Measurements from ENCODE around the gene GID8. TPM values are rescaled to one million over a fixed set of nuclear protein-coding genes. Genes with fewer than 3 reads are reported as not detected.

Gene GID8
- total and polyA plus RNA-seq, 2 donors (not counting 3 experiments of a cell fraction or from before 2014, with no cell fraction given): 25.3 to 34.6 TPM

DNA sequence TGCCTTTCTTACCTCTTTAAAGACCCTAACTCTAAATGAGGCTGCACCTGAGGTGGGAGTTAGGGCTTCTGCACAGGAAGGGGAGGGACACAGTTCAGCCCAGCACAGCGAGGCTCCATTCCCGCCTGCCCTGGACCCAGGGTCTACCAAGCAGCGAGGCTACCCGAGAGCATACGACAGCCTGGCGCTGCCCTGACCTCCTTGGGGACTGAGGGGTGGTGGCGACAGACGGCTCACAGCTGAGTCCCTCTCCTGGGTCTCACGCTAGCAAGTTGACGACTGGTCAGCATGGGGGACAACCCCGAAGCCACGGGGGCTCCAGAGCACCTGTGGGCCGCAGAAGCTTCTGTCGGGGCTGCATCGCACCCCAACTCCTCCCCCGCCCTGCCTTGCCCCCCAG lies 38.9 kb downstream of the GID8 start:
- Histone ChIP-seq H3K9ac (replicated peaks; ENCODE audit: extremely low read depth, insufficient read depth, low read length) (no peak overlapping the region), H3K27me3 (ENCODE audit: control insufficient read depth in 2 of 2, insufficient read depth in 2 of 2, low read length in 2 of 2) (peaks cover 45 to 46% of the 10 kb centered on the region in 2 experiments), H3K79me2 (ENCODE audit: control insufficient read depth, insufficient read depth, low read length) (no peaks in the 10 kb centered on the region), H3K4me1 (ENCODE audit: control insufficient read depth, extremely low read depth, insufficient read depth, low read length) (no peaks in the 10 kb centered on the region), H2AFZ (ENCODE audit: low read depth, low read length) (no peak overlapping the region), H3K9me3 (replicated peaks; ENCODE audit: control insufficient read depth, insufficient read depth, low read length) (no peaks in the 10 kb centered on the region), H3K4me3 (replicated peaks in 1 of 3; ENCODE audit: insufficient read depth in 1 of 3, low read depth in 1 of 3, low read length in 3 of 3) (no peak overlapping the region), H3K4me2 (ENCODE audit: insufficient read depth, low read length) (no peak overlapping the region), H3K36me3 (ENCODE audit: control insufficient read depth in 2 of 2, extremely low read depth in 1 of 2, insufficient read depth in 2 of 2, low read length in 2 of 2) (no peaks in the 10 kb centered on the region), H4K20me1 (replicated peaks; ENCODE audit: control insufficient read depth, extremely low read depth, insufficient read depth, low read length) (no peaks in the 10 kb centered on the region), H3K27ac (ENCODE audit: insufficient read depth, low read depth, low read length) (no peak overlapping the region), H3K9me1 (replicated peaks; ENCODE audit: control insufficient read depth, extremely low read depth, insufficient read depth, low read length) (no peaks in the 10 kb centered on the region)
- dilution Hi-C loops (cut with MboI; ENCODE audit: extremely low pct_ligation_motif_present, low sequenced_read_pairs): no loop called here
- POLR2A ChIA-PET: no interaction called here
- intact Hi-C loops (cut with micrococcal nuclease): no loop called here
- FAIRE-seq (no peak), DNase-seq (ENCODE audit: low read depth, low spot score) (no peak)
- no TSS peak for BruUV-seq (replicated peaks)
- CTCF ChIA-PET: no interaction called here
- TF ChIP-seq POLR2A (IDR thresholded peaks at IDR 0.05; ENCODE audit: low read depth, low read length) (no peak), JUN (IDR thresholded peaks at IDR 0.05; ENCODE audit: borderline replicate concordance, insufficient read depth, insufficient read length, low read depth) (no peak)
- TF ChIP-seq, protein P1, sequence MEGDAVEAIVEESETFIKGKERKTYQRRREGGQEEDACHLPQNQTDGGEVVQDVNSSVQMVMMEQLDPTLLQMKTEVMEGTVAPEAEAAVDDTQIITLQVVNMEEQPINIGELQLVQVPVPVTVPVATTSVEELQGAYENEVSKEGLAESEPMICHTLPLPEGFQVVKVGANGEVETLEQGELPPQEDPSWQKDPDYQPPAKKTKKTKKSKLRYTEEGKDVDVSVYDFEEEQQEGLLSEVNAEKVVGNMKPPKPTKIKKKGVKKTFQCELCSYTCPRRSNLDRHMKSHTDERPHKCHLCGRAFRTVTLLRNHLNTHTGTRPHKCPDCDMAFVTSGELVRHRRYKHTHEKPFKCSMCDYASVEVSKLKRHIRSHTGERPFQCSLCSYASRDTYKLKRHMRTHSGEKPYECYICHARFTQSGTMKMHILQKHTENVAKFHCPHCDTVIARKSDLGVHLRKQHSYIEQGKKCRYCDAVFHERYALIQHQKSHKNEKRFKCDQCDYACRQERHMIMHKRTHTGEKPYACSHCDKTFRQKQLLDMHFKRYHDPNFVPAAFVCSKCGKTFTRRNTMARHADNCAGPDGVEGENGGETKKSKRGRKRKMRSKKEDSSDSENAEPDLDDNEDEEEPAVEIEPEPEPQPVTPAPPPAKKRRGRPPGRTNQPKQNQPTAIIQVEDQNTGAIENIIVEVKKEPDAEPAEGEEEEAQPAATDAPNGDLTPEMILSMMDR (IDR thresholded peaks at IDR 0.05; ENCODE audit: extremely low read depth in 1 of 2, insufficient read depth in 1 of 2, low read depth in 1 of 2, low read length in 2 of 2): no peak

GRCh38 chr20:62977613-62978560 lies 39.9 kb downstream of the GID8 start:
- H3K4me3 ChIP-seq (replicated peaks in 1 of 3; ENCODE audit: insufficient read depth in 1 of 3, low read depth in 1 of 3, low read length in 3 of 3): no peak overlapping the region
- H3K9me1 ChIP-seq (replicated peaks; ENCODE audit: control insufficient read depth, extremely low read depth, insufficient read depth, low read length): no peaks in the 10 kb centered on the region
- H3K27me3 ChIP-seq (ENCODE audit: control insufficient read depth in 2 of 2, insufficient read depth in 2 of 2, low read length in 2 of 2): peaks cover 44 to 45% of the 10 kb centered on the region in 2 experiments
- intact Hi-C loops (cut with micrococcal nuclease): no loop called here
- H3K79me2 ChIP-seq (ENCODE audit: control insufficient read depth, insufficient read depth, low read length): no peaks in the 10 kb centered on the region
- H3K4me2 ChIP-seq (ENCODE audit: insufficient read depth, low read length): no peak overlapping the region
- no peak overlapping the region for H3K9ac ChIP-seq (replicated peaks; ENCODE audit: extremely low read depth, insufficient read depth, low read length)
- DNase-seq (ENCODE audit: low read depth, low spot score) (no peak), FAIRE-seq (no peak)
- no TSS peak for BruUV-seq (replicated peaks)
- no peaks in the 10 kb centered on the region for H3K4me1 ChIP-seq (ENCODE audit: control insufficient read depth, extremely low read depth, insufficient read depth, low read length)
- H3K9me3 ChIP-seq (replicated peaks; ENCODE audit: control insufficient read depth, insufficient read depth, low read length): no peaks in the 10 kb centered on the region
- no peak overlapping the region for H3K27ac ChIP-seq (ENCODE audit: insufficient read depth, low read depth, low read length)
- H4K20me1 ChIP-seq (replicated peaks; ENCODE audit: control insufficient read depth, extremely low read depth, insufficient read depth, low read length): no peaks in the 10 kb centered on the region
- no peaks in the 10 kb centered on the region for H3K36me3 ChIP-seq (ENCODE audit: control insufficient read depth in 2 of 2, extremely low read depth in 1 of 2, insufficient read depth in 2 of 2, low read length in 2 of 2)
- dilution Hi-C loops (cut with MboI; ENCODE audit: extremely low pct_ligation_motif_present, low sequenced_read_pairs): no loop called here
- POLR2A ChIA-PET: no interaction called here
- no peak overlapping the region for H2AFZ ChIP-seq (ENCODE audit: low read depth, low read length)
- TF ChIP-seq, protein P1 (IDR thresholded peaks at IDR 0.05; ENCODE audit: extremely low read depth in 1 of 2, insufficient read depth in 1 of 2, low read depth in 1 of 2, low read length in 2 of 2): no peak
- TF ChIP-seq, protein P2, sequence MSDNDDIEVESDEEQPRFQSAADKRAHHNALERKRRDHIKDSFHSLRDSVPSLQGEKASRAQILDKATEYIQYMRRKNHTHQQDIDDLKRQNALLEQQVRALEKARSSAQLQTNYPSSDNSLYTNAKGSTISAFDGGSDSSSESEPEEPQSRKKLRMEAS (IDR thresholded peaks at IDR 0.05; ENCODE audit: insufficient read depth, insufficient read length): no peak
- no peak for TF ChIP-seq GATA2 (IDR thresholded peaks at IDR 0.05; ENCODE audit: insufficient read depth, insufficient read length, low read depth, low read length)
- TF ChIP-seq JUN (IDR thresholded peaks at IDR 0.05; ENCODE audit: borderline replicate concordance, insufficient read depth, insufficient read length, low read depth): no peak
- CTCF ChIA-PET: interaction anchor here (2.0 kb wide), 1 partner anchor 31 kb away, joined by 12 read pairs; no protein-coding TSS in a partner anchor
